ENCODE measurements around the gene FGD2.

DNA sequence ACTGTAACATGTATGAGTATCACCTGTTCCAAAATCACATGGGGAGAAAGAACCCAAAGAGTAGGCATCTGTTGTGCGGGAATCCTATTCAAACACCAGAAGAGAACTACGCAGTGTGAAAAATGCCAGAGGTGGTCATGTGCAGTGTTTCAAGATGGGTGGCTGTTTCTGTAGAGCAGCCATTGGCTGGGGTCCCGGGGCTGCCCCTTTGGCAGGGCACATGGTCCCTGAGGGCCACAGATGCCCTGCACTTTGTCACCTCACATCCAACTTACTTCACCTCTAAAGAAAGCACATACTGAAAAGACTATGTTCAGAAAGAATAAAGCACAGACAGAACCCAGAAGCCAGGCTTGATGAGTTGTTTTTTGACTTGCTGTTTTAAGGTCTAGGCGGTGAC, 31.8 kb upstream of the FGD2 start:
- TF ChIP-seq, protein P1, sequence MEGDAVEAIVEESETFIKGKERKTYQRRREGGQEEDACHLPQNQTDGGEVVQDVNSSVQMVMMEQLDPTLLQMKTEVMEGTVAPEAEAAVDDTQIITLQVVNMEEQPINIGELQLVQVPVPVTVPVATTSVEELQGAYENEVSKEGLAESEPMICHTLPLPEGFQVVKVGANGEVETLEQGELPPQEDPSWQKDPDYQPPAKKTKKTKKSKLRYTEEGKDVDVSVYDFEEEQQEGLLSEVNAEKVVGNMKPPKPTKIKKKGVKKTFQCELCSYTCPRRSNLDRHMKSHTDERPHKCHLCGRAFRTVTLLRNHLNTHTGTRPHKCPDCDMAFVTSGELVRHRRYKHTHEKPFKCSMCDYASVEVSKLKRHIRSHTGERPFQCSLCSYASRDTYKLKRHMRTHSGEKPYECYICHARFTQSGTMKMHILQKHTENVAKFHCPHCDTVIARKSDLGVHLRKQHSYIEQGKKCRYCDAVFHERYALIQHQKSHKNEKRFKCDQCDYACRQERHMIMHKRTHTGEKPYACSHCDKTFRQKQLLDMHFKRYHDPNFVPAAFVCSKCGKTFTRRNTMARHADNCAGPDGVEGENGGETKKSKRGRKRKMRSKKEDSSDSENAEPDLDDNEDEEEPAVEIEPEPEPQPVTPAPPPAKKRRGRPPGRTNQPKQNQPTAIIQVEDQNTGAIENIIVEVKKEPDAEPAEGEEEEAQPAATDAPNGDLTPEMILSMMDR (IDR thresholded peaks at IDR 0.05; ENCODE audit: insufficient read depth, low read length, poor library complexity, severe bottlenecking): no peak
- TF ChIP-seq EZH2phosphoT487 (conservative IDR thresholded peaks at IDR 0.05; ENCODE audit: low read length): no peak
